ENCODE data around the gene KCNN1.
A peak's percentile ranks its signal among the peaks of the same experiment; 100 is the strongest.
"Not testable (repeated sequence)": the region's sequence is repeated elsewhere in the genome, so short reads cannot be mapped to it uniquely, and the experiment has no call there.

KCNN1 gene

GRCh38 chr19:17966550-17967256 is at the start of gene KCNN1:
Gene KCNN1, plus strand, starts transcription at chr19:17967107. Its CDS starts 6,782 bp downstream, at chr19:17973889.
- no peak for DNase-seq

GRCh38 chr19:17918151-17918550 is 48.8 kb upstream of the KCNN1 start:
- DNase-seq, result not testable (repeated sequence)

DNA sequence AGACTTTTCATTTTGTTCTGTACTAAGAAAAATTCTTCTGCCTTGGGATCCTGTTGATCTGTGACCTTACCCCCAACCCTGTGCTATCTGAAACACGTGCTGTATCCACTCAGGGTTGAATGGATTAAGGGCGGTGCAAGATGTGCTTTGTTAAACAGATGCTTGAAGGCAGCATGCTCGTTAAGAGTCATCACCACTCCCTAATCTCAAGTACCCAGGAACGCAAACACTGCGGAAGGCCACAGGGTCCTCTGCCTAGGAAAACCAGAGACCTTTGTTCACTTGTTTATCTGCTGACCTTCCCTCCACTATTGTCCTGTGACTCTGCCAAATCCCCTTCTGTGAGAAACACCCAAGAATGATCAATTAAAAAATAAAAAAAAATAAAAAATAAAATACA is 47.8 kb upstream of the KCNN1 start:
- not testable (repeated sequence) for DNase-seq

DNA sequence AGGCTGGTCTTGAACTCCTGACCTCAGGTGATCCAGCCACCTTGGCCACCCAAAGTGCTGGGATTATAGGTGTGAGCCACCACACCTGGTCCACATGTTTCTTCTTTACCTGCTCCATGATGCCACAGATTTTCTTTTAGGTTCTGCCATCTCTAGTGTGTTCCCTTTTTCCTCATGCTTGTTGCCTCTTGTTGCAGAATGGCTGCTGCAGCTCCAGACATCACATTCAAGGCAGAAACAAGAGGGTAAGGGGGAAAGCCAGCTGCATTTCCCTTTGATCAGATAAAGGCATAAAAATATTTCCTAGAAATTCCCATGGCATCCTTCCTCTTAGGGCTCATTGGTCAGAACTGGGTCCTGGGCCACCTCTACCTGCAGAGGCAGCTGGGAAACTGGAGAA is 46.4 kb upstream of the KCNN1 start:
- no peak for DNase-seq

DNA sequence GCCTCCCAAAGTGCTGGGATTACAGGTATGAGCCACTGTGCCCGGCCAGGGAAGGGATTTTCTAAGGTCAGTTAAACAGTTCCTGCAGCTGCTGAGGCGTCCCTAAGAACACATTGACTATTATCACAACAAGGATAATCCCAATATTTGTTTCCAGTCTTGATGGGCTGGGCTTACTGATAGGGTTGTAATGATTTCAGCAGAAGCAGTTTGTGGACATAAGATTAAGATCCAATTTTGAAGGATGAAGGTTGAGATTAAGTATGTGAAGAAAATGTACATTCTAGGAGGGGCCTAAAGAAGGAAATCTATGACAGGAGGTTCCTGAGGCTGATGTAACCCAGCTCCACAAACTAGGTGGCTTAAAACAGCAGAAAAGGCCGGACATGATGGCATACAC is 44.8 kb upstream of the KCNN1 start:
- no peak for DNase-seq

- DNase-seq, result no peak
Measured at GRCh38 chr19:17926044-17926443, 40.9 kb upstream of the KCNN1 start.

DNA sequence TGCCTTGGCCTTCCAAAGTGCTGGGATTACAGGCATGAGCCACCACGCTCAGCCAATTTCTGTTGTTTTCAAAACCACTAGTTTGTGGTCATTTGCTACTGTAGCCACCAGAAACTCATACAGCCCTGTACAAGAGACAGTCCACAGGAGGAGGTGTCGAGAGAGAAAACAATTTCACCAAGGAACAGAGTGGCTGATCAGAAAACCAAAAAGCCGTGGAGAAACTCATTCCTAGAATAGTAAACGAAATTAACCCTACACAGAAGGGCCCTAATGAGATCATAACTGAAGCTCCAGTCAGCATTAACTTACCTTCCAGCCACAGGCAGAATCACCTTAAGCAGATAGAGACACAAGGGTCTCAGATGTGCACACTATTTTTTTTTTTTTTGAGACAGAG is 37.9 kb upstream of the KCNN1 start:
- no peak for DNase-seq

DNA sequence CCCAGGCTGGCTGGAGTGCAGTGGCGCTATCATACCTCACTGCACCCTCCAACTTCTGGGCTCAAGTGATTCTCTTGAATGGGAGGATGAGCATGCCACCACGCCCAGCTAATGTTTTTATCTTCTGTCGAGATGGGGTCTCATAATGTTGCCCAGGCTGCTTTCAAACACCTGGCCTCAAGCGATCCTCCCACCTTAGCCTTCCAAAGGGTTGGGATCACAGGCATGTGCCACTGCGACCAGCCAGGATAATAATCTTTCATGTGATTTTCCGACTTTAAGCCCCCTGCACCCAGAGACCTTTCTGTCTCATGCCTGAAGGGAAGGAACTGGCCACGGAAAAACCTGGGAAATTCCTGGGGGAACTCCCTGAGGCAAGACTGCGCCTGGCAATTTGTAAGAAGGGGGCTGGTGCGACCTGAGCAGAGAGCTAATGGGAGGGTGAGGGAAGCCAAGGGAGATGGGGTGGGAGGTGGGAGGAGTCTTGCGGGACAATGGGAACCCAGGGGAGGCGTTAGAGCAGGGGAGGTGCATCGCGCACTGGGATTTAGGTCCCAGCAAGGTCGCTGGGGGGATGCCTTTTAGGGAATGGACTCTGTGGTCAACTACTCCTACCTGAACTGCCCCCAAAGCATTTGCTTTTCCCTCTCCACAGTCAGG is 35.2 kb upstream of the KCNN1 start:
- DNase-seq, result no peak

DNA sequence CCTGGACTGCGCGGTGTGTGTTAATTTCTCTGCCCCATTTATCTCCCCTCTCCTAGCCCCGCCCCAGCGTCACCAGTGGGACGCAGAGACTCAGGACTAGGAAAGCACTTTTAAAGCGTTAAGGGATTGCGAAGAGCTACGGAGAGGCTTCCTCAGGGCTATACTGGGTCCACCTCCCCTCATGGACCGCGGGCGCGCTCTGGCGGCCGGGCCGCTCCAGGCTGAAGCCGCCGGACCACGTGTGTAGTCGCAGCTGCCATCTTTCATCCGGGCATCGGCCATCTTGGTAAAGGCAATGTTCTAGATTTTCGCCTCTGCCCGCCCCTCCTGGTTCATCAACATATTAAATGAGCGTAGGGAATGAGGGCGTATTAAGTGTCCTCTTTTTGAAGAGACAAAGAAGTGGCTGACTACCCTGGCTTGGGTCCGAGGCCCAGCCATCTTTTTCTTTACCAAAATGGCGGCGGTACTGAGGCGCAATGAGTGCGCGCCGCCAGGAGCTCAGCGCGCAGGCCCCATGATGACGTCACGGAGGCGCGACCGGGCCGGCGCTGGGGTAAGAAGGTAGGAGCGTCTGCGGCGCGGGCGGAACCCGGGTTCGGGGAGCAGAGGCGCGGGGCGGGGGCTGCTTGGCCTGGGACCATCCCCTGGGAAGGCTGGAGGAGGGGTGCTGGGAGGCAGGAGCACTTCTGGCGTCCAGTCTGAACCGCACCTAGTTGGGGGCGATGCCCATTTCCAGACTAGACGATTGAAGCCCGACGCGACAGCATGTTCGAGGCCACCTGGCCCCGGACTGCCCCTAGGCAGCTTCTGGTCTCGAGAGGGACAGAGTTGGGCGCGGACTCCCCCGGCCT is 34.2 kb upstream of the KCNN1 start, which contains the start of gene CCDC124:
TSS of gene CCDC124 (plus strand) at position 531 of the 854 bp plus-strand sequence. CDS start 3,406 bp downstream, outside the sequence.
- peak; percentile 92 for DNase-seq

GRCh38 chr19:17933414-17934129 is 33.3 kb upstream of the KCNN1 start:
- DNase-seq, result no peak

DNA sequence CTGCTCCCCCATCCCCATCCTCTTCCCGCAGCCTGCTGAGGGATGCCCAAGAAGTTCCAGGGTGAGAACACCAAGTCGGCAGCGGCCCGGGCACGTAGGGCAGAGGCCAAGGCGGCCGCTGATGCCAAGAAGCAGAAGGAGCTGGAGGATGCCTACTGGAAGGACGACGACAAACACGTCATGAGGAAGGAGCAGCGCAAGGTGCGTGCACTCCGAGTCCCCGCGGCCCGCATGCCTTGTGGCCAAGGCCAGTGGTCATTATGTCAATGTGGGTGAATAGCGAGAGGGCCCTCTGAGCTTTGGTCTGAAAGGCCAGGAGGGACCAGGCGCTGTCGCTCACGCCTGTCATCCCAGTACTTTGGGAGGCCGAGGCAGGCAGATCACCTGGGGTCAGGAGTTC is 30.5 kb upstream of the KCNN1 start:
- no peak for DNase-seq

DNA sequence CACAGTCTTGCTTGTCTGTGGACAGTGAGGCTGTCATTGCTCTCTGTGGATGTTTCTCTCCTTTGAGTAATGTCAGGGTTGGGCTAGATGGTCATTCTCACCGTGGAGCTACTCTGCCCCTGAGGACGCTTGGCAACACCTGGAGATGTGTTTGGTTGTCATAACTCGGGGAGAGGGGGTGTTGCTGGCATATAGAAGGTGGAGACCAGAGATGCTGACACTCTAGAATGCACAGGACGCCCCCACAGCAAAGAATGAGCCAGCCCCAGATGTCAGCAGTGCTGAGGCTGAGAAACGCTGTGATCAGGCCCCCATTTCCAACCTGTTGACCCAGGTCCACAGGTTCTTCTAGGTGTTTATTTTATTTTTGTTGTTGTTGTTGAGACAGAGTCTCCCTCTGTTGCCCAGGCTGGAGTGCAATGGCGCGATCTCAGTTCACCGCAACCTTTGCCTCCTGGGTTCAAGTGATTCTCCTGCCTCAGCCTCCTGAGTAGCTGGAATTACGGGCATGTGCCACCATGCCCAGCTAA is 29.5 kb upstream of the KCNN1 start:
- DNase-seq, result no peak

DNA sequence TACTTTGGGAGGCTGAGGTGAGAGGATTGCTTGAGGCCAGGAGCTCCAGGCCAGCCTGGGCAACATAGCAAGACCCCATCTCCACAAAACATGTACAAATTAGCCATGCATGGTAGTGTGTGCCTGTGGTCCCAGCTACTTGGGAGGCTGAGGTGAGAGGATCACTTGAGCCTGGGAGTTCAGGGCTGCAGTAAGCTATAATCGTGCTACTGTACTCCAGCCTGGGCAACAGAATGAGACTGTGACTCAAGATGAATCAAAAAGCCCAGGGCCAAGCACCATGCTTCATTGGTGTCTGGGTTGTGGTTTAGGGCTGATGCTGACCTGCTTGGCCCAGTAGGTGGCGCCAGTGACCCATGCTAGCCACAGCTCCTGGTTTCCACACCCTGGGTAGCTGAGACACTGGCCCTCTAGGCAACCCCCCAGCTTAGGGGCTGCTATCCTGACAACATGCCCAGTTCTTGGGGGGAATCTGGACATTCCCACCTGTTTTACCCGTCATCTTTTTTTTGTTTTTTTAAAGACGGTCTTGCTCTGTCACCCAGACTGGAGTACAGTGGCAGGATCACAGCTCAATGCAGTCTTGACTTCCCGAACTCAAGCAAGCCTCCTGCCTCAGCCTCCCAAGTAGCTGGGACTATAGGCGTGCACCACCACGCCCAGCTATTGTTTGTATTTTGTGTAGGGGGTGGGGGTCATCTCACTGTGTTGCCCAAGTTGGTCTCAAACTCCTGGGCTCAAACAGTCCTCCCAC is 28.6 kb upstream of the KCNN1 start:
- peak; percentile 85 for DNase-seq

- no peak for DNase-seq
Measured at GRCh38 chr19:17942181-17942580, 24.7 kb upstream of the KCNN1 start.

DNA sequence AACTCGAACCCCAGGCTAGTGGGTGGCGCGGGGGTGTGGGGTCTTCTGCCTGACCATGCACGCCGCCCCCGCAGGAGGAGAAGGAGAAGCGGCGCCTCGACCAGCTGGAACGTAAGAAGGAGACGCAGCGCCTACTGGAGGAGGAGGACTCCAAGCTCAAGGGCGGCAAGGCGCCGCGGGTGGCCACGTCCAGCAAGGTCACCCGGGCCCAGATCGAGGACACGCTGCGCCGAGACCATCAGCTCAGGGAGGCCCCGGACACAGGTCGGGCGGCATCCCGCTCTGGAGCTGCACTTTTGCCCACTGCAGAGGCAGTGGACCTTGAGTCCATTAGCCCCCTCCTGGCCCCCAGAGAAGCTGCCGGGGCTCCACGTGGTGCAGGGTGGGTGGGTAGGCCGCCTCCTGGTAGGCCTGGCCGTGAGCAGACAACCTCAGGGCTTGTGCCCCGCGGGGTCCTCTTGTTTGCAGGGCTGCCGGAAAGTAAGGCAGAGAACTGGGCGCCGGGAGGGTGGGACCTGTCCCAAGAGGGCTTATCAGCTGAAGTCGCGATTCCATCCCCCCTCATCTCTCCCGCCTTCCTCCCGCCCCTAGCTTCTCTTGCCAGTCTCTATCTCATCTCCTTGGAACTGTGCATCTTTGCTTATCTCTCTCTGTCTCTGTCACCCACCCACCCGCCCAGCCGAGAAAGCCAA is 24.2 kb upstream of the KCNN1 start:
- DNase-seq, result no peak

GRCh38 chr19:17943274-17944221 is 23.4 kb upstream of the KCNN1 start:
- DNase-seq, result no peak

DNA sequence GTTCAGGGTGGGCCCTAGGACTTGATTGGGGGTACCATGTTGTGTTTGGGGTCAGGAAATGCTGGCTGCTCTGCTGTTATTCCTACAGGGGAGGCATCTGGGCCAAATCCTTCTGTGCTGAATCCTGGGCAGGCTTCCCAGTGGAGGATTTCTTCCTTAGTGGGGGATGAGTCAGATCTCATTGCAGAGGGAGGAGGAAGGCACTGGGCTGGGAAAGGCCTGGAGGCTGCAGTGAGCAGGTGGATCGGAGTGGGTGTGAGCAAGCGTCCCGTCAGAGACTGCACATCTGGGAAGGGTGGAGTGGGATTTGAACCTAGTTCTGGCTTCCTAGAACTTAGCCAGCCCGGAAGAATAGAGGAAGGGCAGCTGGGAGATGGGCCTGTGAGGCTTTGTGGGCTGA is 22.6 kb upstream of the KCNN1 start:
- no peak for DNase-seq

GRCh38 chr19:17946965-17947784 is 19.7 kb upstream of the KCNN1 start:
- no peak for DNase-seq
